H9 (cell line): Measurements from ENCODE around the gene GPR42. TPM values are rescaled to one million over a fixed set of nuclear protein-coding genes. Genes with fewer than 3 reads are reported as not detected.

Source experiments
- DNase-seq: peaks from one replicate; pipeline ENCODE4 v3.0.0-alpha.2; 2017
- H2AFZ ChIP-seq: one replicate; pipeline ENCODE4 v1.6.1; 2013; ENCODE audit warnings: mild to moderate bottlenecking, low read length, control low read depth, moderate library complexity
- H2AK5ac ChIP-seq: 2 replicates; pipeline ENCODE4 v1.6.1; 2013; ENCODE audit warnings: low read length, control low read depth, mixed read lengths; ENCODE audit not compliant: insufficient read length
- H2BK120ac ChIP-seq: one replicate; pipeline ENCODE4 v1.6.1; 2013; ENCODE audit warnings: low read depth, mild to moderate bottlenecking, low read length, control low read depth, inconsistent platforms; ENCODE audit not compliant: poor library complexity, severe bottlenecking
- H2BK12ac ChIP-seq: 2 replicates; pipeline ENCODE4 v1.6.1; 2013; ENCODE audit warnings: low read length, control low read depth, mixed read lengths, low read depth; ENCODE audit not compliant: insufficient read length
- H2BK15ac ChIP-seq: 2 replicates; pipeline ENCODE4 v1.6.1; 2013; ENCODE audit warnings: low read depth, low read length, control low read depth
- H2BK20ac ChIP-seq: one replicate; pipeline ENCODE4 v1.6.1; 2013; ENCODE audit warnings: low read depth, mild to moderate bottlenecking, low read length, control low read depth, inconsistent platforms; ENCODE audit not compliant: poor library complexity, severe bottlenecking
- H2BK5ac ChIP-seq: 2 replicates; pipeline ENCODE4 v1.6.1; 2013; ENCODE audit warnings: low read length, control low read depth, mixed read lengths; ENCODE audit not compliant: insufficient read length
- H3K14ac ChIP-seq: 2 replicates; pipeline ENCODE4 v1.6.1; 2013; ENCODE audit warnings: low read length, control low read depth; ENCODE audit not compliant: insufficient read depth
- H3K18ac ChIP-seq: 2 replicates; pipeline ENCODE4 v1.6.1; 2013; ENCODE audit warnings: low read depth, mild to moderate bottlenecking, mixed read lengths, low read length, control low read depth; ENCODE audit not compliant: insufficient read length
- H3K23ac ChIP-seq: 2 replicates; pipeline ENCODE4 v1.6.1; 2013; ENCODE audit warnings: low read length, control low read depth, mixed read lengths, low read depth; ENCODE audit not compliant: insufficient read length
- H3K23me2 ChIP-seq: 2 replicates; pipeline ENCODE4 v1.6.1; 2013; ENCODE audit warnings: low read depth, mild to moderate bottlenecking, mixed read lengths, low read length, control low read depth; ENCODE audit not compliant: insufficient read length, poor library complexity, severe bottlenecking
- H3K27ac ChIP-seq: 2 replicates; pipeline ENCODE4 v1.5.1; 2013; ENCODE audit warnings: low read length, control low read depth, mixed read lengths, low read depth; ENCODE audit not compliant: insufficient read length
- H3K27me3 ChIP-seq: 2 replicates; pipeline ENCODE4 v1.6.1; 2013; ENCODE audit warnings: low read length, control low read depth, inconsistent platforms; ENCODE audit not compliant: insufficient read depth
- H3K4ac ChIP-seq: 2 replicates; pipeline ENCODE4 v1.6.1; 2013; ENCODE audit warnings: low read depth, mild to moderate bottlenecking, control low read depth, inconsistent platforms, low read length, moderate library complexity
- H3K4me1 ChIP-seq: 2 replicates; pipeline ENCODE4 v1.6.1; 2013; ENCODE audit warnings: low read length, control low read depth, inconsistent platforms; ENCODE audit not compliant: insufficient read depth
- H3K4me2 ChIP-seq: 2 replicates; pipeline ENCODE4 v1.6.1; 2013; ENCODE audit warnings: low read length, control low read depth, mixed read lengths; ENCODE audit not compliant: insufficient read length, insufficient read depth
- H3K56ac ChIP-seq: 2 replicates; pipeline ENCODE4 v1.6.1; 2013; ENCODE audit warnings: low read depth, mild to moderate bottlenecking, mixed read lengths, low read length, control low read depth; ENCODE audit not compliant: insufficient read length
- H3K79me1 ChIP-seq: 2 replicates; pipeline ENCODE4 v1.6.1; 2013; ENCODE audit warnings: low read depth, mild to moderate bottlenecking, moderate library complexity, low read length, control low read depth, inconsistent platforms; ENCODE audit not compliant: insufficient read depth, poor library complexity, severe bottlenecking
- H3K79me2 ChIP-seq: 2 replicates; pipeline ENCODE4 v1.6.1; 2013; ENCODE audit warnings: low read length, control low read depth, inconsistent platforms; ENCODE audit not compliant: insufficient read depth
- H3K9ac ChIP-seq: 2 replicates; pipeline ENCODE4 v1.6.1; 2013; ENCODE audit warnings: low read length, control low read depth, mixed read lengths; ENCODE audit not compliant: insufficient read length; ENCODE audit errors: extremely low read depth
- H3K9me3 ChIP-seq: one replicate; pipeline ENCODE4 v1.6.1; 2013; ENCODE audit warnings: low read depth, low read length, inconsistent platforms; ENCODE audit not compliant: control insufficient read depth
- H3T11ph ChIP-seq: one replicate; pipeline ENCODE4 v1.6.1; 2013; ENCODE audit warnings: mild to moderate bottlenecking, low read length, control low read depth, inconsistent platforms
- H4K20me1 ChIP-seq: one replicate; pipeline ENCODE4 v1.6.1; 2013; ENCODE audit not compliant: control insufficient read depth, insufficient read length, insufficient read depth
- H4K5ac ChIP-seq: 2 replicates; pipeline ENCODE4 v1.6.1; 2013; ENCODE audit warnings: low read depth, mild to moderate bottlenecking, mixed read lengths, low read length, control low read depth; ENCODE audit not compliant: insufficient read length
- H4K8ac ChIP-seq: replicated peaks from 2 replicates; pipeline ENCODE4 v1.6.1; 2013; ENCODE audit warnings: low read length, control low read depth, mixed read lengths, low read depth; ENCODE audit not compliant: insufficient read length
- H4K91ac ChIP-seq: 2 replicates; pipeline ENCODE4 v1.6.1; 2013; ENCODE audit warnings: low read depth, mild to moderate bottlenecking, moderate library complexity, mixed read lengths, low read length, control low read depth; ENCODE audit not compliant: insufficient read length
- H3K27ac Mint-ChIP-seq, 3 experiments: 2 replicates in 2 of 3; 3 replicates in 1 of 3; pipeline ENCODE4 v1.8.0; 2020 to 2021; ENCODE audit warnings: mixed read lengths in 3 of 3, mild to moderate bottlenecking in 1 of 3, moderate library complexity in 1 of 3
- H3K27me3 Mint-ChIP-seq: 2 replicates; pipeline ENCODE4 v1.8.0; 2021; ENCODE audit warnings: low read depth, mild to moderate bottlenecking, moderate library complexity, mixed read lengths
- H3K36me3 Mint-ChIP-seq, 3 experiments: 2 replicates in 2 of 3; 3 replicates in 1 of 3; pipeline ENCODE4 v1.8.0; 2020 to 2021; ENCODE audit warnings: low read depth in 3 of 3, mixed read lengths in 3 of 3; ENCODE audit not compliant: insufficient read depth in 1 of 3
- H3K4me1 Mint-ChIP-seq, 2 experiments: 2 replicates each; pipeline ENCODE4 v1.8.0; 2020; ENCODE audit warnings: mixed read lengths in 2 of 2
- H3K4me3 Mint-ChIP-seq, 2 experiments: 2 replicates in 1 of 2; 3 replicates in 1 of 2; pipeline ENCODE4 v1.8.0; 2020 to 2021; ENCODE audit warnings: mild to moderate bottlenecking in 2 of 2, mixed read lengths in 2 of 2, moderate library complexity in 1 of 2
- H3K9me3 Mint-ChIP-seq, 2 experiments: 2 replicates in 1 of 2; 3 replicates in 1 of 2; pipeline ENCODE4 v1.8.0; 2020; ENCODE audit warnings: mild to moderate bottlenecking in 2 of 2, mixed read lengths in 2 of 2, moderate library complexity in 1 of 2
- CTCF ChIP-seq: fragments of 200-600 bp; sonication (generic); conservative IDR thresholded peaks from 3 replicates; pipeline ENCODE4 v1.8.0; 2021; ENCODE audit warnings: antibody characterized with exemption, mild to moderate bottlenecking
- WGBS: extraction: QIAGEN DNeasy Blood & Tissue Kit; methylation state at CpG from one replicate; pipeline ENCODE4 v1.1.7; 2013; ENCODE audit warnings: missing lambda C conversion rate, low lambda C conversion rate, mixed read lengths; ENCODE audit not compliant: insufficient read length; ENCODE audit errors: extremely low coverage; 5-methylcytosine and 5-hydroxymethylcytosine counted together
- total RNA-seq: library from RNA; stranded (reverse); gene quantifications from 2 replicates; pipeline ENCODE4 v1.2.1, GENCODE V29; 2021

Gene GPR42
- total RNA-seq, 1 experiment from 2014 or later: not detected

GRCh38 chr19:35347930-35348298, 23.0 kb upstream of the GPR42 start:
- no peak overlapping the region for H3K4ac ChIP-seq
- H3K23me2 ChIP-seq: peaks cover 4% of the 10 kb centered on the region
- Mint-ChIP-seq H3K4me1 (peaks cover 9 to 19% of the 10 kb centered on the region in 2 experiments), H3K4me3 (no peak overlapping the region), H3K27ac (no peak overlapping the region), H3K9me3 (no peaks in the 10 kb centered on the region), H3K27me3 (peaks cover 47% of the 10 kb centered on the region), H3K36me3 (no peaks in the 10 kb centered on the region; a peak in 1 of 7 replicates)
- no peak overlapping the region for H3K56ac ChIP-seq
- no peak overlapping the region for H4K8ac ChIP-seq
- no peaks in the 10 kb centered on the region for H3K79me1 ChIP-seq
- no peak overlapping the region for H2AK5ac ChIP-seq
- no peaks in the 10 kb centered on the region for H4K20me1 ChIP-seq
- no peak overlapping the region for H3K27ac ChIP-seq
- H3T11ph ChIP-seq: no peak overlapping the region
- H4K91ac ChIP-seq: no peak overlapping the region
- no peak overlapping the region for H4K5ac ChIP-seq
- no peaks in the 10 kb centered on the region; the same call in 1 of the 2 replicates for H3K4me1 ChIP-seq
- no peak overlapping the region for H2BK12ac ChIP-seq
- H3K4me2 ChIP-seq: no peak overlapping the region
- no peak overlapping the region for H3K14ac ChIP-seq
- no peak overlapping the region for H3K9ac ChIP-seq
- WGBS: no CpG with 5 or more reads among the region's 7 CpGs
- H2BK15ac ChIP-seq: no peak overlapping the region
- H2BK20ac ChIP-seq: no peak overlapping the region
- no peaks in the 10 kb centered on the region for H3K27me3 ChIP-seq
- H2BK120ac ChIP-seq: no peak overlapping the region
- no peaks in the 10 kb centered on the region for H3K9me3 ChIP-seq
- H2BK5ac ChIP-seq: no peak overlapping the region
- H3K23ac ChIP-seq: no peak overlapping the region
- no peak overlapping the region for H3K18ac ChIP-seq
- peak; percentile 11 for DNase-seq
- H2AFZ ChIP-seq: no peak overlapping the region
- TF ChIP-seq CTCF: no peak
- no peaks in the 10 kb centered on the region for H3K79me2 ChIP-seq
